ENCODE measurements around the gene TMEM114. TPM values are rescaled to one million over a fixed set of nuclear protein-coding genes. Genes with fewer than 3 reads are reported as not detected.
"Not testable (repeated sequence)": the region's sequence is repeated elsewhere in the genome, so short reads cannot be mapped to it uniquely, and the experiment has no call there.

The TMEM114 gene
- total RNA-seq, 1 donor, result not detected

DNA sequence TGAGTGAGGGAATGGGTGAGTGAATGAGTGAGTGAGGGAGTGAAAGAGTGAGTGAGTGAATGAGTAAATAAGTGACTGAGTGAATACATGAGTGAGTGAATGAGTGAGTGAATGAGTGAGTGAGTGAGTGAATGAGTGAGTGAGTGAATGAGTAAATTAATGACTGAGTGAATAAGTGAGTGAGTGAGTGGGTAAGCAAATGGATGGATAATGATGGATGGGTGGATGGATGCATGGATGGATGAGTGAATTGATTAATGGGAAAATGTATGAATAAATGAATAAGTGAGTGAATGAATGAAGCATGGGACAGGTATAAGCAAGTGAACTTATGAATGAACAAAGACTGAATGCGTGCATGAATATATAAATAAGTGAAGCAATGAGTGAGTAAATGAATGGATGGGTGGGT, 25.4 kb downstream of the TMEM114 start:
- no peaks in the 10 kb centered on the region for H3K27me3 ChIP-seq (ENCODE audit: insufficient read depth, low read length)
- H4K20me1 ChIP-seq (ENCODE audit: insufficient read depth, low read length), result no peaks in the 10 kb centered on the region
- H3K9me3 ChIP-seq (ENCODE audit: low read depth, low read length), result peaks cover 3% of the 10 kb centered on the region
- H3K4me1 ChIP-seq (ENCODE audit: insufficient read depth, low read length), result no peaks in the 10 kb centered on the region
- no peak overlapping the region for H3K4me2 ChIP-seq (ENCODE audit: insufficient read depth, low read length)
- no peaks in the 10 kb centered on the region for H3K79me2 ChIP-seq (ENCODE audit: insufficient read depth, low read length)
- H3K36me3 ChIP-seq (ENCODE audit: insufficient read depth, low read length), result no peaks in the 10 kb centered on the region
- H3K27ac ChIP-seq (ENCODE audit: low read depth, low read length), result no peak overlapping the region
- TF ChIP-seq, protein P1, sequence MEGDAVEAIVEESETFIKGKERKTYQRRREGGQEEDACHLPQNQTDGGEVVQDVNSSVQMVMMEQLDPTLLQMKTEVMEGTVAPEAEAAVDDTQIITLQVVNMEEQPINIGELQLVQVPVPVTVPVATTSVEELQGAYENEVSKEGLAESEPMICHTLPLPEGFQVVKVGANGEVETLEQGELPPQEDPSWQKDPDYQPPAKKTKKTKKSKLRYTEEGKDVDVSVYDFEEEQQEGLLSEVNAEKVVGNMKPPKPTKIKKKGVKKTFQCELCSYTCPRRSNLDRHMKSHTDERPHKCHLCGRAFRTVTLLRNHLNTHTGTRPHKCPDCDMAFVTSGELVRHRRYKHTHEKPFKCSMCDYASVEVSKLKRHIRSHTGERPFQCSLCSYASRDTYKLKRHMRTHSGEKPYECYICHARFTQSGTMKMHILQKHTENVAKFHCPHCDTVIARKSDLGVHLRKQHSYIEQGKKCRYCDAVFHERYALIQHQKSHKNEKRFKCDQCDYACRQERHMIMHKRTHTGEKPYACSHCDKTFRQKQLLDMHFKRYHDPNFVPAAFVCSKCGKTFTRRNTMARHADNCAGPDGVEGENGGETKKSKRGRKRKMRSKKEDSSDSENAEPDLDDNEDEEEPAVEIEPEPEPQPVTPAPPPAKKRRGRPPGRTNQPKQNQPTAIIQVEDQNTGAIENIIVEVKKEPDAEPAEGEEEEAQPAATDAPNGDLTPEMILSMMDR (IDR thresholded peaks at IDR 0.05; ENCODE audit: extremely low read depth, low read depth, low read length), result no peak
- no peak overlapping the region for H3K4me3 ChIP-seq (ENCODE audit: insufficient read depth, low read length)
- H2AFZ ChIP-seq (ENCODE audit: low read length), result no peak overlapping the region
- DNase-seq (ENCODE audit: insufficient read length, low spot score, missing footprints), result no peak

- not testable (repeated sequence) for H2AFZ ChIP-seq (ENCODE audit: low read length); H3K27ac ChIP-seq (ENCODE audit: low read depth, low read length); H3K4me3 ChIP-seq (ENCODE audit: insufficient read depth, low read length); H3K79me2 ChIP-seq (ENCODE audit: insufficient read depth, low read length); H3K4me2 ChIP-seq (ENCODE audit: insufficient read depth, low read length); H3K27me3 ChIP-seq (ENCODE audit: insufficient read depth, low read length); H4K20me1 ChIP-seq (ENCODE audit: insufficient read depth, low read length); H3K9me3 ChIP-seq (ENCODE audit: low read depth, low read length); DNase-seq (ENCODE audit: insufficient read length, low spot score, missing footprints); H3K36me3 ChIP-seq (ENCODE audit: insufficient read depth, low read length); H3K4me1 ChIP-seq (ENCODE audit: insufficient read depth, low read length)
Observed at GRCh38 chr16:8563944-8564540, 26.3 kb downstream of the TMEM114 start.

DNA sequence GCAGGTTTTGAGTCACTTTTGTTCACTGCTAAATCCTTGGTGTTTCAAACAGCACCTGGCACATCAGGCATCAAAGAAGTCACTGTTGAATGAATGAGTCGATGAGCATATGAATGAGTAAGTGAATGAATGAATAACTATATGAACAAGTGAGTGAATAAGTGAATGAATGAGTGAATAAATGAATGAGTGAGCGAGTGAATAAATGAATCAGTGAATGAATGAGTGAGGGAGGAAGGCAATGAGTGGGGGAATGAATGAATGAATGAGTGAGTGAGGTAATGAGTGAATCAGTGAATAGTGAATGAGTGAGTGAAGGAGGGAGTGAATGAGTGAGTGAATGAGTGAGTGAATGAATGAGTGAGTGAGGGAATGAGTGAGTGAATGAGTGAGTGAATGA, 28.8 kb downstream of the TMEM114 start:
- Histone ChIP-seq H3K4me2 (ENCODE audit: insufficient read depth, low read length) (no peak overlapping the region), H3K4me3 (ENCODE audit: insufficient read depth, low read length) (no peak overlapping the region), H3K36me3 (ENCODE audit: insufficient read depth, low read length) (no peaks in the 10 kb centered on the region), H2AFZ (ENCODE audit: low read length) (no peak overlapping the region), H4K20me1 (ENCODE audit: insufficient read depth, low read length) (no peaks in the 10 kb centered on the region), H3K79me2 (ENCODE audit: insufficient read depth, low read length) (no peaks in the 10 kb centered on the region), H3K9me3 (ENCODE audit: low read depth, low read length) (peaks cover 3% of the 10 kb centered on the region), H3K4me1 (ENCODE audit: insufficient read depth, low read length) (no peaks in the 10 kb centered on the region), H3K27ac (ENCODE audit: low read depth, low read length) (no peak overlapping the region), H3K27me3 (ENCODE audit: insufficient read depth, low read length) (no peaks in the 10 kb centered on the region)
- TF ChIP-seq, protein P1 (IDR thresholded peaks at IDR 0.05; ENCODE audit: extremely low read depth, low read depth, low read length), result no peak
- no peak for DNase-seq (ENCODE audit: insufficient read length, low spot score, missing footprints)

- TF ChIP-seq, protein P1 (IDR thresholded peaks at IDR 0.05; ENCODE audit: extremely low read depth, low read depth, low read length), result no peak
- no peaks in the 10 kb centered on the region for H3K4me1 ChIP-seq (ENCODE audit: insufficient read depth, low read length)
- no peaks in the 10 kb centered on the region for H3K36me3 ChIP-seq (ENCODE audit: insufficient read depth, low read length)
- no peaks in the 10 kb centered on the region for H3K79me2 ChIP-seq (ENCODE audit: insufficient read depth, low read length)
- H3K27me3 ChIP-seq (ENCODE audit: insufficient read depth, low read length), result no peaks in the 10 kb centered on the region
- H3K4me3 ChIP-seq (ENCODE audit: insufficient read depth, low read length), result no peak overlapping the region
- H3K27ac ChIP-seq (ENCODE audit: low read depth, low read length), result no peak overlapping the region
- no peak overlapping the region for H2AFZ ChIP-seq (ENCODE audit: low read length)
- H3K4me2 ChIP-seq (ENCODE audit: insufficient read depth, low read length), result no peak overlapping the region
- no peak for DNase-seq (ENCODE audit: insufficient read length, low spot score, missing footprints)
- H3K9me3 ChIP-seq (ENCODE audit: low read depth, low read length), result no peaks in the 10 kb centered on the region
- H4K20me1 ChIP-seq (ENCODE audit: insufficient read depth, low read length), result no peaks in the 10 kb centered on the region
Observed at GRCh38 chr16:8555400-8555799, 34.9 kb downstream of the TMEM114 start.

Measured in osteoblast (primary cell).